Osteocyte (in vitro differentiated cells): ENCODE results near the gene LGR6. TPM values are rescaled to one million over a fixed set of nuclear protein-coding genes. Genes with fewer than 3 reads are reported as not detected.

Experiments
- DNase-seq: peaks from one replicate; pipeline ENCODE4 v3.0.0; 2021; ENCODE audit warnings: mixed read lengths; ENCODE audit not compliant: unreplicated experiment; ENCODE audit errors: extremely low spot score
- H3K27ac Mint-ChIP-seq: one replicate; pipeline ENCODE4 v1.8.0; 2021; ENCODE audit warnings: mild to moderate bottlenecking, mixed read lengths; ENCODE audit not compliant: unreplicated experiment
- H3K27me3 Mint-ChIP-seq: one replicate; pipeline ENCODE4 v1.8.0; 2021; ENCODE audit warnings: mixed read lengths; ENCODE audit not compliant: unreplicated experiment
- H3K36me3 Mint-ChIP-seq: one replicate; pipeline ENCODE4 v1.8.0; 2021; ENCODE audit warnings: mixed read lengths; ENCODE audit not compliant: unreplicated experiment
- H3K4me1 Mint-ChIP-seq: one replicate; pipeline ENCODE4 v1.8.0; 2021; ENCODE audit warnings: mixed read lengths; ENCODE audit not compliant: unreplicated experiment
- H3K4me3 Mint-ChIP-seq: one replicate; pipeline ENCODE4 v1.8.0; 2021; ENCODE audit warnings: mild to moderate bottlenecking, moderate library complexity, mixed read lengths; ENCODE audit not compliant: unreplicated experiment
- H3K9me3 Mint-ChIP-seq: one replicate; pipeline ENCODE4 v1.8.0; 2021; ENCODE audit warnings: mixed read lengths; ENCODE audit not compliant: unreplicated experiment
- total RNA-seq: library from RNA; stranded (reverse); gene quantifications from 2 replicates; pipeline ENCODE4 v1.2.1, GENCODE V29; 2021
- TF ChIP-seq, protein P1 (sequence below): fragments of 200-600 bp; sonication (generic); IDR thresholded peaks from 2 replicates; pipeline ENCODE4 v1.5.0; 2021; ENCODE audit warnings: antibody characterized with exemption, mild to moderate bottlenecking, moderate library complexity

The LGR6 gene
- total RNA-seq, 1 donor from 2014 or later = 9.9 TPM

DNA sequence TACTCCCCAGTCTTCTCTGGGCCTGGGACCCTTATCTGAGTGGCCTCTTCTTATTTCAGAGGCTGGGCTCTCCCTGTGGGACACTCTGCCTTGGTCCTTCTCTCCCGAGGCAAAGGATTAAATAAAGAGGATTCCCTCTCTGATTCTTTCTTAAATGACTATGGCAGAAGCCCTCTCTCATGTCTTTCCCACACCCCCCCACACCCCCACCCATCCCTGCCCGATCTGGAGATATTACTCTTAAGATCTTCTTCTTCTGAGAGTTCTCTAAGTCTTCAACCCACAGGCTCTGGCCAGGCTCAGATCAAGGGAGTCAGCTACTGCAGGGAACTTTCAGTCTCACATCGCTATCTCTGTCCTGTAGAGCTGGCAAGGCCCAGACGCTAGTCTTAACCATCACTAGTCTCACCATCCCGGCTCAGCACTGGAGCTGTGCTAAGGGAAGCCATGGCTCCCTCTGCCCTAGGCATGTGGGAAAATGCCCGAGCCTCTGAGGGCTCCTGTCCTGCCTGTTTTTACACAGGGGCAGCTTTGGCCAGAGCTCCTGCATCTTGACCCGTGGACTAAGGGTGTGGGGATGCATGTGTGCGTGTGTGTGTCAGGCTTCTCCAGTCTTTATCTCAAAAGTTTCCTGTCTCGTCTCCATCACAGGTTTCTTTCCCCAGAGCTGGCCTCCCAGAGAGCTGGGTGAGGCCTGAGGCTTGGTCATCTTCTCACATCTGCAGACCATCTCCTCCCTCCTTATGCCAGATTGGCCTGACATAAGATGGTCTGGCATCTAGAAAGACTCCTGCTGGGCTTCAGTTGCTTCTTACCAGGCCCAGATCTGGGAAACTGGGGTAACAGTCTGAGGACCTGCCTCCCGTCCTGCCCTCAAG is 36.7 kb downstream of the LGR6 start:
- Mint-ChIP-seq H3K27me3 (no peaks in the 10 kb centered on the region), H3K36me3 (peaks cover 7% of the 10 kb centered on the region), H3K27ac (no peak overlapping the region), H3K9me3 (no peaks in the 10 kb centered on the region), H3K4me3 (no peak overlapping the region), H3K4me1 (peaks cover 22% of the 10 kb centered on the region)
- DNase-seq = no peak
- TF ChIP-seq, protein P1, sequence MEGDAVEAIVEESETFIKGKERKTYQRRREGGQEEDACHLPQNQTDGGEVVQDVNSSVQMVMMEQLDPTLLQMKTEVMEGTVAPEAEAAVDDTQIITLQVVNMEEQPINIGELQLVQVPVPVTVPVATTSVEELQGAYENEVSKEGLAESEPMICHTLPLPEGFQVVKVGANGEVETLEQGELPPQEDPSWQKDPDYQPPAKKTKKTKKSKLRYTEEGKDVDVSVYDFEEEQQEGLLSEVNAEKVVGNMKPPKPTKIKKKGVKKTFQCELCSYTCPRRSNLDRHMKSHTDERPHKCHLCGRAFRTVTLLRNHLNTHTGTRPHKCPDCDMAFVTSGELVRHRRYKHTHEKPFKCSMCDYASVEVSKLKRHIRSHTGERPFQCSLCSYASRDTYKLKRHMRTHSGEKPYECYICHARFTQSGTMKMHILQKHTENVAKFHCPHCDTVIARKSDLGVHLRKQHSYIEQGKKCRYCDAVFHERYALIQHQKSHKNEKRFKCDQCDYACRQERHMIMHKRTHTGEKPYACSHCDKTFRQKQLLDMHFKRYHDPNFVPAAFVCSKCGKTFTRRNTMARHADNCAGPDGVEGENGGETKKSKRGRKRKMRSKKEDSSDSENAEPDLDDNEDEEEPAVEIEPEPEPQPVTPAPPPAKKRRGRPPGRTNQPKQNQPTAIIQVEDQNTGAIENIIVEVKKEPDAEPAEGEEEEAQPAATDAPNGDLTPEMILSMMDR = no peak

DNA sequence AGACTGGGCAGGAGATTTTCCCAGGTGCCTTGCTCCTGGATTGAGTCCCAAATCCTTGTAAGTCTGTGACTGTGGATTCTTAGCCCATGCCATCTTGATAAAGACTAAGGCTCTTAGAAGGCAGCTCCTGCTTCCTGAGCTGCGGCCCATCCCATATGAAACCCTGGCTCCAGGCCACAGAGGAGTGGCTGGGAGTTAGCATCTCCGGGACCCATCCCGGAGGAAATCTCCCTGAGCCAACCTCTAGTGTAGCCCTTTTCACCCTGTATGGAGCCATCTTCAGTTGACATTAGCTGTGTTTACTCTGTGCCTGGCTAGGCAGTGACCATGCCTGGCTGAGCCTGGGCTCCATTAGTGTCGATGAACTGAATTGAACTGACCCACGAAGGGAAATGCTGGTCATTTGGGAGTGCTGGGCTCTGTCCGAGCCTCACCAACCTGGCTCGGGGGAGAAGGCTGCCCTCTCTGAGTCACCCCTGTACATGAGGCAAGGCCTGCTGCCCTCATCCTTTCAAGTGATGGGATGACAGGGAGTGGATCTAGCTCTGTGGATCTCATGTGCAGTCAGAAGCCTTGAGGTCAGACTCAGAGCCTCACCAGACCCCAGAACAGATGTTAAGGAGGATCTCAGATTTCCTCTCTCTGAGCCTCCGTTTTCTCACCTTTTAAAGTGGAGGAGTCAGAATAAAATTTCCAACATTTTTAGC is 37.5 kb downstream of the LGR6 start:
- TF ChIP-seq, protein P1 = no peak
- DNase-seq = no peak
- H3K4me3 Mint-ChIP-seq = no peak overlapping the region
- no peaks in the 10 kb centered on the region for H3K27me3 Mint-ChIP-seq
- H3K4me1 Mint-ChIP-seq = peaks cover 30% of the 10 kb centered on the region
- H3K27ac Mint-ChIP-seq = no peak overlapping the region
- H3K9me3 Mint-ChIP-seq = no peaks in the 10 kb centered on the region
- peaks cover 7% of the 10 kb centered on the region for H3K36me3 Mint-ChIP-seq

DNA sequence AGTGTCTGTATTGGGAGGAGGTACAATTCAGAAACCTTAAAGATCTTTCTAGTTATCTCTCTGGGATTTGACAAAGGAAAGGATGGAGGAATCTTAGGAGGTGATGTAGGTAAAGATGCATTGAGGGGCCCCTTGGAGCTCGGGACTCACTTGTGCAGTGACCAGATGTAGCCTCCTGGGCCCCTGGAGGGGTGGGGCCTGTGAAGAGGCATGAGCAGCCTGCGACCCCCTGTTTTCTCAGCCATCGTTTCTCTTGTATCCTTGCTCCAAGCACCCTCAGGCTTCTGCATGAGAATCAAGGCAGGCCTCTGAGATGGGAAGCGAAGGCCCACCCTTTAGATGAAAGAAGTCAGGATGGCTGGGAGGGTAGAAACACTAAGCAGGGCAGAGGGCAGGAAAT is 39.6 kb downstream of the LGR6 start:
- DNase-seq = no peak
- Mint-ChIP-seq H3K36me3 (peaks cover 3% of the 10 kb centered on the region), H3K4me3 (no peak overlapping the region), H3K9me3 (no peaks in the 10 kb centered on the region), H3K4me1 (peaks cover 50% of the 10 kb centered on the region), H3K27me3 (no peaks in the 10 kb centered on the region), H3K27ac (peak overlapping the region; percentile 15)
- TF ChIP-seq, protein P1 = no peak

DNA sequence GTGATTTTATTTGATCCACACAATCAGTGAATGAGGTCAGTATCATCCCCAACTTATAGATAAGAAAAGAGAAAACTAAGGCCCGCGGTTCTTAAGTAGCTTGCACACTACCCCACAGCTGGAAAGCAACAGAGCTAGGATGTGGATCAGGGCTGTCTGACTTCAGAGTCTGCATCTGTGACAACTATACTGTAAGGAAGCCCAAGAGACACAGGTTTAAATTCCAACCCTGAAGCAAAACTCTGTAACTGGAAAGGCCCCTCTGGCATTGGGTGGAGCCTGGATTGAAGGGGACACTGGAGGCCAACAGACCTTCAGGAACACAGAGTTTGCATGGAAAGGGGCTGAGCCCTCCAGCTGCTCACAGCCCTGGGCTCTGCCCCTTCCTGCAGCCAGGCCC is 40.2 kb downstream of the LGR6 start:
- TF ChIP-seq, protein P1 = no peak
- peaks cover 3% of the 10 kb centered on the region for H3K36me3 Mint-ChIP-seq
- DNase-seq = no peak
- H3K4me3 Mint-ChIP-seq = no peak overlapping the region
- H3K27ac Mint-ChIP-seq = peak overlapping the region; percentile 94
- H3K9me3 Mint-ChIP-seq = no peaks in the 10 kb centered on the region
- H3K27me3 Mint-ChIP-seq = no peaks in the 10 kb centered on the region
- H3K4me1 Mint-ChIP-seq = peaks cover 50% of the 10 kb centered on the region

DNA sequence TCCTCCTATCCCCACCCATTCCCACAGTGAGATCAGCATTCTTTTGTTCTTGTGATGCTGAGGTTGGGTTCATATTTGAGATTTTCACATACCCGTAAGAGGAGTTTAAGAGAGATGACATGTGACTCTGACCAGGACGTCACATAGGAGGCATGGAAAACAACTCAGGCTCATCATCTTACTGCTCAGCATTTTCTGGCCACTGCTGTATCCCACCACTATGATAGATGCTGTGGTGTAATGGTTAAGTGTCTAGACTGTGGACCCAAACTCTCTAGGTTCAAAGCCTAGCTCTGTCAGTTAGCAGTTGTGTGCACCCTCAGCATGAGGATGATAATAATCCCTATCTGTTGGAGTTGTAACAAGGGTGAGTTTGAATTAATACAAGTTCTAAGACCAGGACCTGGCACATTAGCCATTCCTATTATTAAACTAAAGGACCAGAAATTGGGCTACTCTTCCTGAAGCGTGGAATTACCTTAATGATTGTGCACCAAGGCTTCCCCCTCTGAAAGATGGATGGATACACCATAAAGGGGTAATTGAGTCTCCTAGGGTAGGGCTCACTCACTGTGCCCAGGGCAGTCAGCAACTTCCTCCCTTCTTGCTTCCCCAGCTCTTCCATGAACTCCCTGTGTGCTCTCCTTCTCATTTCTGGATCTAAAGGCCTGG is 40.9 kb downstream of the LGR6 start:
- no peak for DNase-seq
- Mint-ChIP-seq H3K9me3 (no peaks in the 10 kb centered on the region), H3K36me3 (peaks cover 3% of the 10 kb centered on the region), H3K4me1 (peaks cover 50% of the 10 kb centered on the region), H3K4me3 (no peak overlapping the region), H3K27ac (peak overlapping the region; percentile 94), H3K27me3 (no peaks in the 10 kb centered on the region)
- TF ChIP-seq, protein P1 = no peak
